Right lobe of liver (tissue), 6 donors: ENCODE data around the gene AGPAT2. TPM values are rescaled to one million over a fixed set of nuclear protein-coding genes. Genes with fewer than 3 reads are reported as not detected.

Experiments
- ATAC-seq, 4 donors: fragments of 200-7000 bp; cut with Tn5 transposase; one replicate each; pipeline ENCODE4 v1.9.1; 2020; ENCODE audit warnings: mild to moderate bottlenecking in 4 of 4, moderate library complexity in 4 of 4
- DNase-seq, 3 donors: peaks; one replicate each; pipeline ENCODE4 v3.0.0-alpha.2; 2020
- H3K27ac ChIP-seq, 3 donors: fragments of 200-600 bp; one replicate each; pipeline ENCODE4 v1.8.0; 2022
- H3K27me3 ChIP-seq, 2 donors: fragments of 200-600 bp; one replicate each; pipeline ENCODE4 v1.8.0; 2022
- H3K36me3 ChIP-seq, 4 donors: fragments of 200-600 bp; sonication (generic) in 1 of 4; one replicate each; pipeline versions ENCODE4 v1.5.1 to v1.8.0; 2017 to 2022; ENCODE audit warnings: control low read depth in 1 of 4
- H3K4me1 ChIP-seq, 4 donors: fragments of 200-600 bp; sonication (generic) in 1 of 4; one replicate each; pipeline versions ENCODE4 v1.5.1 to v1.8.0; 2017 to 2022; ENCODE audit warnings: control low read depth in 1 of 4
- H3K4me3 ChIP-seq, 3 donors: fragments of 200-600 bp; one replicate each; pipeline ENCODE4 v1.8.0; 2022
- H3K9me3 ChIP-seq, 4 donors: fragments of 200-600 bp; sonication (generic) in 1 of 4; one replicate each; pipeline versions ENCODE4 v1.5.1 to v1.8.0; 2017 to 2022; ENCODE audit warnings: control low read depth in 1 of 4
- POLR2A ChIP-seq: fragments of 450-650 bp; IDR thresholded peaks from one replicate; pipeline ENCODE4 v1.6.1; 2017; ENCODE audit warnings: antibody characterized with exemption, mild to moderate bottlenecking
- WGBS: methylation state at CpG from one replicate; pipeline ENCODE4 v1.1.6; 2018; ENCODE audit warnings: low coverage, low lambda C conversion rate; ENCODE audit not compliant: insufficient coverage; ENCODE audit errors: missing lambda C conversion rate; 5-methylcytosine and 5-hydroxymethylcytosine counted together
- intact Hi-C, 2 donors: fragments of 100-400 bp; cut with DNase I; formaldehyde crosslinking; loops; one replicate each; pipeline versions ENCODE4 v1.11.2 to v1.14.1; 2022
- total RNA-seq, 6 experiments: library from RNA; depleted of rRNA in 2 of 6; stranded (reverse); fragments of >200 nt in 2 of 6; fragmentation: NEBNext Ultra II Directional in 3 of 6; extraction: Animal tissue kit (Norgen Biotek cat#: 25700) in 3 of 6; gene quantifications; one replicate each; pipeline versions ENCODE4 v1.1.0 to v1.2.4, GENCODE V29; 2016 to 2023
- TF ChIP-seq, protein P1 (sequence below), 4 donors: fragments of 200-600 bp in 3 of 4; fragments of 450-650 bp in 1 of 4; IDR thresholded peaks; one replicate each; pipeline versions ENCODE4 v1.5.1 to v1.8.0; 2016 to 2022; ENCODE audit warnings: antibody characterized with exemption in 4 of 4, mild to moderate bottlenecking in 2 of 4
- donor health status: DM: no; HTN: yes; CAD: no.
- donor health status: DM: no; HTN: no; CAD: no.
- donor health status: DM: no; HTN: no; CAD: no.
- donor health status: DM: no; HTN: yes; CAD: no.
- donor health status: DM: no; HTN: yes; CAD: no.

The AGPAT2 gene
- total RNA-seq, 6 experiments from 2014 or later: 117 to 379 (median 184) TPM

DNA sequence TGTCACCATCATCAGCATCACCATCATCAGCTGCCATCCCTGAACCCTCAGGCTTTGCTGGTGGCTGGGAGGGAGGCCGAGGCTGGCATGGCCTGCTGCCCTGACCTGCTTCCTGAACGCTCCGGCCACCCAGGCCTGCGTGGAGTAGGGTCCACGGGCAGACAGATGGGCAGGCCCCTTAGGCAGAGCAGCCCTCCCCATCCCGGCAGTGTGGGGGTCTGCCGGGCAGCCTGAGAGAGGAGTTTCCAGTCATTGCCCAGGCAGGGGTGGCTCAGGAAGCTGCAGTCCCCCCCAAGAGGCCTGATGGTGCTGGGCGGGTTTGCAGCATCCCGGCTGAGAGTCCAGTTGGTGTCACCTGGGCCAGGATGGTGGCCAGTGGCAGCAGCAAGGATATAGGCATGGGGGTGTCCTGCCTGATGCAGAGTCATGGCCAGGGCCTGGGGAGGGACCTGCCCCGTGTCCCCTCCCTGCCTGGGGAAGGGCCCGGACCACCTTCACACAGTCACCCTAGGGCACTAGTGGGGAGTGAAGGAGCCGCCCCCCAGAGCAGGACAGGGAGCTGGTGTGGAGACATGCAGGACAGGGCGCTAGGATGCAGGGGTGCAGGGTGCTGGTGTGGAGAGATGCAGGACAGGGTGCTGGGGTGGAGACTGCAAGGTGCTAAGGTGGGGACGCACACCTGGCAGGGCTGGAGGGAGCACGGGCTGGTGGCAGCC, 32.3 kb downstream of the AGPAT2 start:
- DNase-seq (peak in 2 of 3 donors; percentile 22 to 44), ATAC-seq (peak in 1 of 4 donors; percentile 1)
- no peaks in the 10 kb centered on the region for H3K4me1 ChIP-seq
- peak overlapping the region; percentile 15 to 60 (median 40) for H3K27ac ChIP-seq
- 32% methylated on average over 4 of the region's 15 CpGs for WGBS
- no peaks in the 10 kb centered on the region for H3K27me3 ChIP-seq
- no peaks in the 10 kb centered on the region for H3K9me3 ChIP-seq
- no peak overlapping the region for H3K4me3 ChIP-seq
- intact Hi-C loops: no loop called here
- TF ChIP-seq, protein P1, sequence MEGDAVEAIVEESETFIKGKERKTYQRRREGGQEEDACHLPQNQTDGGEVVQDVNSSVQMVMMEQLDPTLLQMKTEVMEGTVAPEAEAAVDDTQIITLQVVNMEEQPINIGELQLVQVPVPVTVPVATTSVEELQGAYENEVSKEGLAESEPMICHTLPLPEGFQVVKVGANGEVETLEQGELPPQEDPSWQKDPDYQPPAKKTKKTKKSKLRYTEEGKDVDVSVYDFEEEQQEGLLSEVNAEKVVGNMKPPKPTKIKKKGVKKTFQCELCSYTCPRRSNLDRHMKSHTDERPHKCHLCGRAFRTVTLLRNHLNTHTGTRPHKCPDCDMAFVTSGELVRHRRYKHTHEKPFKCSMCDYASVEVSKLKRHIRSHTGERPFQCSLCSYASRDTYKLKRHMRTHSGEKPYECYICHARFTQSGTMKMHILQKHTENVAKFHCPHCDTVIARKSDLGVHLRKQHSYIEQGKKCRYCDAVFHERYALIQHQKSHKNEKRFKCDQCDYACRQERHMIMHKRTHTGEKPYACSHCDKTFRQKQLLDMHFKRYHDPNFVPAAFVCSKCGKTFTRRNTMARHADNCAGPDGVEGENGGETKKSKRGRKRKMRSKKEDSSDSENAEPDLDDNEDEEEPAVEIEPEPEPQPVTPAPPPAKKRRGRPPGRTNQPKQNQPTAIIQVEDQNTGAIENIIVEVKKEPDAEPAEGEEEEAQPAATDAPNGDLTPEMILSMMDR (IDR thresholded peaks at IDR 0.05): no peak
- no peaks in the 10 kb centered on the region for H3K36me3 ChIP-seq

DNA sequence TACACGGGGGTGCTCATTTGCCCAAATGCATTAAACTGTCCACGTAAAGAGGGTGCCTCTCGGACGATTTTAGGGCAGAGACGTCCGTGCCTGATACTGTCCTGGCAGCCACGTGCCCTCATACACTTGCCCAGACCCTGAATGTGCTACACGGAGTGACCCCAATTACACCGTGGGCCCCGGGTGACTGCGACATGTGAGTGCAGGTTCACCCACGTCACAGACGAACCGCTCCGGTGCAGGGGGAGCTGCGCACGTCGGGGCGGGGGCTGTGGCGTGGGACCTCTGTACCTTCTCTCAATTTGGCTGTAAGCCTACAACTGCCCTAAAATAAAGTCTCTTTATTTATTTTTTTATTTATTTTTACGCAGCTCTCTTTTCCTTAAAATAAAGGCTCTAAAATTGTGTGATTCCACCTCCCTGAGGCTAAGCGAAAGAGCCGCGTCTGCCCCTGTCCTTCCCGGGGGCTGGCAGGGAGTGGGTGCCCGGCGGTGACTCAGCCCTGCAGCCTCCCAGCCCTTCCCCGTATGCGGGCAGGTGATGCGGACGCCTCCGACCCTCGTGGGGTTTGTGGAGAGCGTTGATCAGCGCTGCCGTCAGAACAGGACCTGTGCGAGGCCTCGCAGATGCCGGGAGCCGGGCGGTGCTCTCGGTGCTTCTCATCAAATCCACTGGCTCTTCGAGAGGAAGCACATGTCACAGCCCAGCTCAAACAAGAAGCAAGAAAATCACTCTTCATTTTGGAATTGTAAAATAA, 33.8 kb downstream of the AGPAT2 start:
- H3K9me3 ChIP-seq: no peaks in the 10 kb centered on the region
- WGBS: 39% methylated on average over 25 of the region's 43 CpGs
- TF ChIP-seq, protein P1 (IDR thresholded peaks at IDR 0.05): no peak
- ATAC-seq (no peak), DNase-seq (peak in 1 of 3 donors; percentile 26)
- H3K27me3 ChIP-seq: no peaks in the 10 kb centered on the region
- H3K4me1 ChIP-seq: no peaks in the 10 kb centered on the region
- no peaks in the 10 kb centered on the region for H3K36me3 ChIP-seq
- intact Hi-C loops: no loop called here
- H3K27ac ChIP-seq: no peak overlapping the region
- H3K4me3 ChIP-seq: no peak overlapping the region

DNA sequence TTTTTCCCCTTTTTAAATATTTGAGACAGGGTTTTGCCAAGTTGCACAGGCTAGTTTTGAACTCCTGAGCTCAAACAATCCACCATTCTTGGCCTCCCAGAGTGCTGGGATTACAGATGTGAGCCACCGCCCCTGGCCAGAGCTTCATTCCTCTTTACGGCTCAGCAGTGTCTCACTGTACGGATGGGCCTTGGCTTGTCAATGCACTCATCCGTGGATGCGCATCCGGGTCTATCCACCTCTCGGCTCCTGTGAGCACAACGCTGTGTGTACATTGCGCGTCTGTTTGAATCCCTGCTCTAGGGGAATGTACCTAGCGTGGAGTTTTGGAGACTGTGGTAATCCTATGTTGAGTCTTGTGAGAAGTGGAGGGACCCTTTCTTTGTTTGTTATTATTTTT, 35.4 kb downstream of the AGPAT2 start:
- 97% methylated on average over 10 of the region's 11 CpGs for WGBS
- H3K4me3 ChIP-seq: no peak overlapping the region
- no peaks in the 10 kb centered on the region for H3K36me3 ChIP-seq
- DNase-seq (no peak), ATAC-seq (no peak)
- H3K9me3 ChIP-seq: no peaks in the 10 kb centered on the region
- H3K27ac ChIP-seq: no peak overlapping the region
- no peaks in the 10 kb centered on the region for H3K4me1 ChIP-seq
- TF ChIP-seq, protein P1 (IDR thresholded peaks at IDR 0.05): no peak
- no peak for TF ChIP-seq POLR2A
- H3K27me3 ChIP-seq: no peaks in the 10 kb centered on the region
- intact Hi-C loops: no loop called here

DNA sequence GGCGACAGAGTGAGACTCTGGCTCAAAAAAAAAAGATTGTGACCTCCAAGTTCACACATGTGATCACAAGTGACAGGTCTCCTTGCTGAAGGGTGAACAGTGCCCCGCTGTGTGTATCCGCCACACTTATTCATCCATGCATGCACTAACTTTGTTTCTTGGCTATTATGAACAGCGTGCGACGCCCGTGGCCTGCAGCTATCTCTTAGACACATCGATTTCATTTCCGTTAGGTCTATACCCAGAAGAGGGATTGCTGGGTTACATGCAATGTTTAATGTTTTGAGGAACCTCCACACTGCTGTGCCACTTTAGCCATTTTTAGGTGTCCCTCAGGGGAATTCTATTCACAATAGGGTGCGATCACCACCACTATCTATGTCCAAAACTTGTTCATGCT, 36.6 kb downstream of the AGPAT2 start:
- 86% methylated on average over 4 of the region's 10 CpGs for WGBS
- no peaks in the 10 kb centered on the region for H3K36me3 ChIP-seq
- DNase-seq: no peak
- TF ChIP-seq POLR2A: no peak
- TF ChIP-seq, protein P1 (IDR thresholded peaks at IDR 0.05): no peak
- no peak for ATAC-seq
- no peaks in the 10 kb centered on the region for H3K4me1 ChIP-seq
- H3K27me3 ChIP-seq: no peaks in the 10 kb centered on the region
- H3K27ac ChIP-seq: no peak overlapping the region
- no peak overlapping the region for H3K4me3 ChIP-seq
- intact Hi-C loops: no loop called here
- H3K9me3 ChIP-seq: no peaks in the 10 kb centered on the region
